H1 (cell line): ENCODE measurements around the gene REELD1. TPM values are rescaled to one million over a fixed set of nuclear protein-coding genes. Genes with fewer than 3 reads are reported as not detected.

Source experiments
- ATF3 ChIP-seq: IDR thresholded peaks from 2 replicates; pipeline ENCODE4 v1.6.1; 2011; ENCODE audit warnings: low read depth, mild to moderate bottlenecking, low read length; ENCODE audit not compliant: insufficient read depth
- BCL11A ChIP-seq, 2 experiments: IDR thresholded peaks; one replicate each; pipeline ENCODE4 v1.6.1; 2011; ENCODE audit warnings: low read depth in 2 of 2, low read length in 2 of 2, mild to moderate bottlenecking in 2 of 2
- CBX8 ChIP-seq: fragments of 300-800, 300-1000 bp; sonication (generic); IDR thresholded peaks from 2 replicates; pipeline ENCODE4 v1.7.1; 2016; ENCODE audit warnings: low read depth, low read length, borderline replicate concordance
- RXRA ChIP-seq: IDR thresholded peaks from 2 replicates; pipeline ENCODE4 v1.6.1; 2011; ENCODE audit warnings: low read depth, mild to moderate bottlenecking, low read length, moderate library complexity; ENCODE audit not compliant: insufficient read depth
- polyA plus RNA-seq, 7 experiments: library from polyadenylated mRNA; depleted of rRNA in 3 of 7; stranded (reverse) in 5 of 7; unstranded in 2 of 7; fragments of >200 nt in 5 of 7; fragments of 200-250 nt in 2 of 7; gene quantifications; 1 replicate in 5 of 7; 2 replicates in 1 of 7; 4 replicates in 1 of 7; pipeline versions ENCODE4 v1.2.1 to v1.2.3, GENCODE V29; 2011 to 2013; ENCODE audit warnings: missing spikeins in 2 of 7, mixed read lengths in 2 of 7
- total RNA-seq: library from RNA; stranded (reverse); fragmentation: NEBNext Ultra II Directional; extraction: Animal tissue kit (Norgen Biotek cat#: 25700); gene quantifications from 2 replicates; pipeline ENCODE4 v1.2.1, GENCODE V29; 2021

REELD1 gene
- total and polyA plus RNA-seq, 2 of the 8 experiments (the other 6 are each of a cell fraction or from before 2014, with no cell fraction given): 0.03 TPM; not detected in 1

- no peak for TF ChIP-seq ATF3
- no peak for TF ChIP-seq RXRA
- TF ChIP-seq BCL11A (IDR thresholded peaks at IDR 0.05; ENCODE audit: low read depth in 2 of 2, low read length in 2 of 2): no peak
- no peak for TF ChIP-seq CBX8
Measured at GRCh38 chr4:146255463-146255862, 41.1 kb downstream of the REELD1 start (continued).
